Subcutaneous adipose tissue (tissue), 4 donors: ENCODE results near the gene GSS. TPM values are rescaled to one million over a fixed set of nuclear protein-coding genes. Genes with fewer than 3 reads are reported as not detected.

Source experiments
- total RNA-seq, 4 donors: library from RNA; depleted of rRNA; stranded (reverse); fragments of >200 nt; gene quantifications; one replicate each; pipeline ENCODE4 v1.1.0, GENCODE V29; 2016
- TF ChIP-seq, protein P1 (sequence below): fragments of 450-650 bp; IDR thresholded peaks from one replicate; pipeline ENCODE4 v1.5.1; 2016; ENCODE audit warnings: low read depth, mild to moderate bottlenecking, control low read depth, antibody characterized with exemption, moderate library complexity

The GSS gene
- total RNA-seq, 4 donors from 2014 or later = 25.4 to 42.4 (median 30.0) TPM

DNA sequence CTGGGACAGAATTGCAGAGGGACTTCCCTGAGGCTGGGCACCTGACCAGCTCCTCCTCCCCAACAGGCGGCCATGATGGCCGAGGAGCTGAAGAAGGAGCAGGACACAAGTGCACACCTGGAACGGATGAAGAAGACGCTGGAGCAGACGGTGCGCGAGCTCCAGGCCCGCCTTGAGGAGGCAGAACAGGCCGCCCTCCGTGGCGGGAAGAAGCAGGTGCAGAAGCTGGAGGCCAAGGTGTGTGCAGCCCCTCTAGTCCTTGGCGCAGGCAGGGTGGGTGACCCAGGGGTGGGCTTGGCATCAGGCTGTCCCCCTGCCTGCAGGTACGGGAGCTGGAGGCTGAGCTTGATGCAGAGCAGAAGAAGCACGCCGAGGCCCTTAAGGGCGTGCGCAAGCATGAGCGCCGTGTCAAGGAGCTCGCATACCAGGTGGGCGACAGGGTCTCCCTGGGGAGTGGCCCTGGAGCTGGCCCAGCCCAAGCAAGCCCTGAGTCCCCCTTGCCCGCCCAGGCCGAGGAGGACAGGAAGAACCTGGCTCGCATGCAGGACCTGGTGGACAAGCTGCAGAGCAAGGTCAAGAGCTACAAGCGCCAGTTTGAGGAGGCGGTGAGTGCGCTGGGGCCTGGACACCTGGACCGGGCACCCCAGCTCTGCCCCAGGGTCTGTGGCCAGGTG lies 45.5 kb upstream of the GSS start:
- TF ChIP-seq, protein P1, sequence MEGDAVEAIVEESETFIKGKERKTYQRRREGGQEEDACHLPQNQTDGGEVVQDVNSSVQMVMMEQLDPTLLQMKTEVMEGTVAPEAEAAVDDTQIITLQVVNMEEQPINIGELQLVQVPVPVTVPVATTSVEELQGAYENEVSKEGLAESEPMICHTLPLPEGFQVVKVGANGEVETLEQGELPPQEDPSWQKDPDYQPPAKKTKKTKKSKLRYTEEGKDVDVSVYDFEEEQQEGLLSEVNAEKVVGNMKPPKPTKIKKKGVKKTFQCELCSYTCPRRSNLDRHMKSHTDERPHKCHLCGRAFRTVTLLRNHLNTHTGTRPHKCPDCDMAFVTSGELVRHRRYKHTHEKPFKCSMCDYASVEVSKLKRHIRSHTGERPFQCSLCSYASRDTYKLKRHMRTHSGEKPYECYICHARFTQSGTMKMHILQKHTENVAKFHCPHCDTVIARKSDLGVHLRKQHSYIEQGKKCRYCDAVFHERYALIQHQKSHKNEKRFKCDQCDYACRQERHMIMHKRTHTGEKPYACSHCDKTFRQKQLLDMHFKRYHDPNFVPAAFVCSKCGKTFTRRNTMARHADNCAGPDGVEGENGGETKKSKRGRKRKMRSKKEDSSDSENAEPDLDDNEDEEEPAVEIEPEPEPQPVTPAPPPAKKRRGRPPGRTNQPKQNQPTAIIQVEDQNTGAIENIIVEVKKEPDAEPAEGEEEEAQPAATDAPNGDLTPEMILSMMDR = no peak

DNA sequence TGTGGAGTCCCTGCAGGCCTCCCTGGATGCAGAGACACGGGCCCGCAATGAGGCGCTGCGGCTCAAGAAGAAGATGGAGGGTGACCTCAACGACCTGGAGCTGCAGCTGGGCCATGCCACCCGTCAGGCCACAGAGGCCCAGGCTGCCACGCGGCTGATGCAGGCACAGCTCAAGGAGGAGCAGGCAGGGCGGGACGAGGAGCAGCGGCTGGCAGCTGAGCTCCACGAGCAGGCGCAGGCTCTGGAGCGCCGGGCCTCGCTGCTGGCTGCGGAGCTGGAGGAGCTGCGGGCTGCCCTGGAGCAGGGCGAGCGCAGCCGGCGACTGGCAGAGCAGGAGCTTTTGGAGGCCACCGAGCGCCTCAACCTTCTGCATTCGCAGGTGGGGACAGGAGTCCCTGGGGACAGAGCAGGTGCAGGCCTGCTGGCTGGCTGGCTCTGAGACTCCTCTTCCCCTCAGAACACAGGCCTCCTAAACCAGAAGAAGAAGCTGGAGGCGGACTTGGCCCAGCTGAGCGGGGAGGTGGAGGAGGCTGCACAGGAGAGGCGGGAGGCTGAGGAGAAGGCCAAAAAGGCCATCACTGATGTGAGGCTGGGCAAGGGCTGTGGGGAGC lies 44.8 kb upstream of the GSS start:
- TF ChIP-seq, protein P1 = no peak

DNA sequence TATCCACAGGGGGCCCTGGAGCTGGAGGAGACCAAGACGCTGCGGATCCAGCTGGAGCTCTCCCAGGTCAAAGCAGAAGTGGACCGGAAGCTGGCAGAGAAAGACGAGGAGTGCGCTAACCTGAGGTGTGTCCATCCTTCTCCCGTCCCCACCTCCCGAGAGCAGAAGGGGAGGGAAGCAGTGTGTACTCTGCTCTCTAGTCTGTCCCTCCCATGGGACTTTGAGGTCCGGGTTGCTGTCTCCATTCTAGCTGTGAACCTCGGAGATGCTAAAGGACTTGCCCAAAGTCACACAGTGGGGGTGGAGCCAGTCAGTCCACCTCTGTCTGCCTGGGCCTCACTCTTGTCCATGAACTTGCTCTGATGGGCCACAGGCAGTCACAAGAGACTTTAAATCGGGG lies 44.2 kb upstream of the GSS start:
- TF ChIP-seq, protein P1 = no peak

- TF ChIP-seq, protein P1 = no peak
These were observed 43.4 kb upstream of the GSS start for GRCh38 chr20:34999021-34999451.

- TF ChIP-seq, protein P1 = no peak
These were observed 42.8 kb upstream of the GSS start for GRCh38 chr20:34998331-34998950.

- TF ChIP-seq, protein P1 = no peak
These were observed 42.2 kb upstream of the GSS start for GRCh38 chr20:34997774-34998173.

GRCh38 chr20:34997131-34997561 lies 41.5 kb upstream of the GSS start:
- TF ChIP-seq, protein P1 = no peak
